Epidermal melanocyte (primary cell): ENCODE measurements around the gene ATP1B1.
"Not testable (repeated sequence)": the region's sequence is repeated elsewhere in the genome, so short reads cannot be mapped to it uniquely, and the experiment has no call there.

ENCODE experiments used
- DNase-seq: peaks from one replicate; pipeline ENCODE4 v3.0.0; 2011; ENCODE audit warnings: low spot score; ENCODE audit not compliant: insufficient read length

ATP1B1 gene

GRCh38 chr1:169142129-169142528, 35.6 kb downstream of the ATP1B1 start:
- no peak for DNase-seq

GRCh38 chr1:169143346-169143745, 36.9 kb downstream of the ATP1B1 start:
- no peak for DNase-seq

- DNase-seq, result no peak
Observed at GRCh38 chr1:169143984-169144383, 37.5 kb downstream of the ATP1B1 start.

- no peak for DNase-seq
Observed at GRCh38 chr1:169144941-169145626, 38.6 kb downstream of the ATP1B1 start.

GRCh38 chr1:169146576-169147214, 40.2 kb downstream of the ATP1B1 start:
- DNase-seq, result no peak

- DNase-seq, result no peak
Observed at GRCh38 chr1:169148472-169149252, 42.2 kb downstream of the ATP1B1 start.

- DNase-seq, result no peak
Observed at GRCh38 chr1:169149555-169150286, 43.2 kb downstream of the ATP1B1 start.

GRCh38 chr1:169150641-169151337, 44.3 kb downstream of the ATP1B1 start:
- DNase-seq, result no peak

GRCh38 chr1:169151338-169151837, 44.9 kb downstream of the ATP1B1 start:
- DNase-seq, result no peak

- no peak for DNase-seq
Observed at GRCh38 chr1:169155675-169156074, 49.2 kb downstream of the ATP1B1 start.

- DNase-seq, result no peak
Observed at GRCh38 chr1:169156580-169156979, 50.1 kb downstream of the ATP1B1 start.

- no peak for DNase-seq
Observed at GRCh38 chr1:169160845-169161495, 54.5 kb downstream of the ATP1B1 start.

- no peak for DNase-seq
Observed at GRCh38 chr1:169161496-169162194, 55.2 kb downstream of the ATP1B1 start.

- no peak for DNase-seq
Observed at GRCh38 chr1:169163059-169163458, 56.6 kb downstream of the ATP1B1 start.

- no peak for DNase-seq
Observed at GRCh38 chr1:169175461-169175860, 69.0 kb downstream of the ATP1B1 start.

- not testable (repeated sequence) for DNase-seq
Observed at GRCh38 chr1:169179431-169179830, 72.9 kb downstream of the ATP1B1 start.

- DNase-seq, result no peak
Observed at GRCh38 chr1:169180174-169180573, 73.7 kb downstream of the ATP1B1 start.
